HepG2 (cell line): Measurements from ENCODE around the gene STK40. TPM values are rescaled to one million over a fixed set of nuclear protein-coding genes. Genes with fewer than 3 reads are reported as not detected.

ENCODE experiments used
- CCDC6 ChIP-seq: sonication (generic); formaldehyde crosslinking; IDR thresholded peaks from 2 replicates; pipeline ENCODE4 v1.8.1; 2022; ENCODE audit warnings: mild to moderate bottlenecking, missing genetic modification reagents, moderate library complexity
- ERF ChIP-seq: IDR thresholded peaks from 2 replicates; pipeline ENCODE4 v1.6.1; 2018; ENCODE audit warnings: missing biosample characterization, missing genetic modification reagents
- IRX3 ChIP-seq: sonication (generic); formaldehyde crosslinking; IDR thresholded peaks from 2 replicates; pipeline ENCODE4 v1.8.1; 2023; ENCODE audit warnings: mild to moderate bottlenecking, low read depth, missing genetic modification reagents, borderline replicate concordance
- KLF16 ChIP-seq, 2 experiments: sonication (generic) in 1 of 2; formaldehyde crosslinking in 1 of 2; IDR thresholded peaks; 2 replicates each; pipeline versions ENCODE4 v1.6.1 to v1.8.0; 2016 to 2023; ENCODE audit warnings: missing genetic modification reagents in 2 of 2, missing compliant biosample characterization in 1 of 2
- MIER2 ChIP-seq: IDR thresholded peaks from 2 replicates; pipeline ENCODE4 v1.6.1; 2016; ENCODE audit warnings: missing biosample characterization, missing genetic modification reagents
- MIXL1 ChIP-seq: IDR thresholded peaks from 2 replicates; pipeline ENCODE4 v1.6.1; 2016
- NFE2L1 ChIP-seq: sonication (generic); formaldehyde crosslinking; IDR thresholded peaks from 2 replicates; pipeline ENCODE4 v1.4.0; 2020; ENCODE audit warnings: missing genetic modification reagents, mild to moderate bottlenecking, borderline replicate concordance
- NFKBIZ ChIP-seq: IDR thresholded peaks from 2 replicates; pipeline ENCODE4 v1.6.1; 2018; ENCODE audit warnings: missing genetic modification reagents, missing compliant biosample characterization
- POLR2AphosphoS2 ChIP-seq: IDR thresholded peaks from 2 replicates; pipeline ENCODE4 v1.6.1; 2011; ENCODE audit warnings: low read depth, low read length, improper control_type of control experiment
- SNRNP70 ChIP-seq: fragments of 200-400 bp; formaldehyde crosslinking; IDR thresholded peaks from 2 replicates; pipeline ENCODE4 v1.6.1; 2017; ENCODE audit warnings: mild to moderate bottlenecking, low read depth, low read length, moderate library complexity
- TCF12 ChIP-seq, 2 experiments: fragments of 450-650 bp in 1 of 2; sonication (generic) in 1 of 2; formaldehyde crosslinking in 1 of 2; IDR thresholded peaks; 2 replicates each; pipeline versions ENCODE4 v1.6.1 to v1.8.0; 2017 to 2022; ENCODE audit warnings: antibody characterized with exemption in 1 of 2, mild to moderate bottlenecking in 1 of 2, missing genetic modification reagents in 1 of 2, moderate library complexity in 1 of 2
- ZFP37 ChIP-seq: sonication (generic); formaldehyde crosslinking; IDR thresholded peaks from 2 replicates; pipeline ENCODE4 v1.4.0; 2020; ENCODE audit warnings: missing genetic modification reagents, borderline replicate concordance
- ZNF207 ChIP-seq: fragments of 450-650 bp; IDR thresholded peaks from 2 replicates; pipeline ENCODE4 v1.6.1; 2016; ENCODE audit warnings: antibody characterized with exemption, borderline replicate concordance
- ZNF615 ChIP-seq: sonication (generic); formaldehyde crosslinking; IDR thresholded peaks from 2 replicates; pipeline ENCODE4 v1.5.0; 2020; ENCODE audit warnings: mild to moderate bottlenecking, missing genetic modification reagents, borderline replicate concordance
- ZNF737 ChIP-seq: sonication (generic); formaldehyde crosslinking; IDR thresholded peaks from 2 replicates; pipeline ENCODE4 v1.5.0; 2020; ENCODE audit warnings: missing genetic modification reagents, mild to moderate bottlenecking, borderline replicate concordance
- ZNF782 ChIP-seq: sonication (generic); formaldehyde crosslinking; IDR thresholded peaks from 2 replicates; pipeline ENCODE4 v1.4.0; 2020; ENCODE audit warnings: missing genetic modification reagents, mild to moderate bottlenecking, borderline replicate concordance
- ZNF878 ChIP-seq: sonication (generic); formaldehyde crosslinking; IDR thresholded peaks from 2 replicates; pipeline ENCODE4 v1.8.1; 2023; ENCODE audit warnings: mild to moderate bottlenecking, missing genetic modification reagents, moderate library complexity
- polyA plus RNA-seq, 8 experiments: library from polyadenylated mRNA; depleted of rRNA in 3 of 8; stranded (reverse) in 7 of 8; unstranded in 1 of 8; fragments of >200 nt; fragmentation: Illumina TruSeq in 4 of 8; extraction: Trizol in 4 of 8; gene quantifications; 2 replicates each; pipeline versions ENCODE4 v1.2.1 to v1.2.3, GENCODE V29; 2011 to 2016; ENCODE audit warnings: low read depth in 4 of 8, missing spikeins in 1 of 8, mixed read lengths in 1 of 8; ENCODE audit not compliant: insufficient read depth in 1 of 8
- total RNA-seq, 5 experiments: library from RNA; depleted of rRNA; stranded (reverse); fragments of >200 nt; fragmentation: Illumina TruSeq; extraction: Trizol; gene quantifications; 2 replicates each; pipeline ENCODE4 v1.2.3, GENCODE V29; 2016; ENCODE audit warnings: low read depth in 1 of 5
- TF ChIP-seq, protein P1 (sequence below): IDR thresholded peaks from 2 replicates; pipeline ENCODE4 v1.6.1; 2012; ENCODE audit warnings: inconsistent platforms
- TF ChIP-seq, protein P2 (sequence below): sonication (generic); formaldehyde crosslinking; IDR thresholded peaks from 2 replicates; pipeline ENCODE4 v1.4.0; 2020; ENCODE audit warnings: mild to moderate bottlenecking, low read depth, missing genetic modification reagents
- TF ChIP-seq, protein P3 (sequence below): sonication (generic); formaldehyde crosslinking; IDR thresholded peaks from 2 replicates; pipeline ENCODE4 v1.5.1; 2020; ENCODE audit warnings: mild to moderate bottlenecking, missing genetic modification reagents, moderate library complexity
- TF ChIP-seq, protein P4 (sequence below): sonication (generic); formaldehyde crosslinking; IDR thresholded peaks from 2 replicates; pipeline ENCODE4 v1.8.1; 2023; ENCODE audit warnings: missing genetic modification reagents, mild to moderate bottlenecking, borderline replicate concordance
- TF ChIP-seq, protein P5 (sequence below): sonication (generic); formaldehyde crosslinking; IDR thresholded peaks from 2 replicates; pipeline ENCODE4 v1.5.0; 2020; ENCODE audit warnings: mild to moderate bottlenecking, low read depth, missing genetic modification reagents, borderline replicate concordance
- TF ChIP-seq, protein P6 (sequence below): sonication (generic); formaldehyde crosslinking; IDR thresholded peaks from 2 replicates; pipeline ENCODE4 v1.4.0; 2020; ENCODE audit warnings: mild to moderate bottlenecking, missing genetic modification reagents
- TF ChIP-seq, protein P7 (sequence below): sonication (generic); formaldehyde crosslinking; IDR thresholded peaks from 2 replicates; pipeline ENCODE4 v1.4.0; 2020; ENCODE audit warnings: mild to moderate bottlenecking, missing genetic modification reagents

STK40 gene
- total and polyA plus RNA-seq, 2 of the 13 experiments (the other 11 are each of a cell fraction or from before 2014, with no cell fraction given): 33.8 to 35.1 TPM

DNA sequence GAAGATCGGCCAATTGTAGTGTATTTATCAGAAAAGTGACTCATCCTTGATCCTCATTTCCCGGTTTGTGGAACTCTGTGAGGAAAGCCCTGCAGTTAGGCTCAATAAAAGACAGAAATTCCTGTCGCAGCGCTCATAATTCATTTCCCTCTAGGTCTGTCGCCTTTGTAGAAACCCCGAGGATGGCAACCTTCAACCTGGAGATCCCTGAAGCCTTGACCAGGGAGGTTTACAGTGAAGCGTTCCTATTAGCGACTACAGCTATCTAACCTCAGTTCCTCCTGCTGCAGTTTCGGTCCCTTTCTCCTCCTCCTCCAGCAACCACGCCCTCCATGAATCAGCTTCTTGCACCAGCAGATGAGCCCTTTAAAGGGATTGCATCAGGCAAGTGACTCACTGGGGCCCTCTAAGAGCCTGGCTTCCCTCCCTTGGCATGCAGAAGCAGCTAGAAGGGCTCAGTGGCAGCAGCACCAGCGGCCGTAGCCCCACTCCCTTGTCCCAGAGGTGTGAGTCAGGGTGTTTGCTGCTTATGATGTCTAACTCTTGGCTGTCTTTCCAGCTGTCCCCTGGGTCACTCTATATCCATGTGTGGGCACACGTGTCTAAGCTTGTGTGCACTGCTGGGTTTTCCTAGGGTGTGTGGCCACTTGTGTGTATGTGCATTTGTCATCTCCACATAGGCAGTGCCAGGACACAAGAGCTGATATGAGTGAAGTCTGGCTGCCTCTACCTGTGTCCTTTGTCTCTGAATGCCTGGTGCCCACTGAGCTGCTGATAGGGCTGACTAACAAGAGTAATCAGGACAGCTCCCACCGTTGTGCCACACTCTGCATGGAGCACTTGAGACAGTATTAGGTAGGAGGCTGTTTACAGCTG lies 779 bp upstream of the STK40 start (continued):
- TF ChIP-seq ZNF207 (no peak), IRX3 (0 out of 2 replicates have a peak, but pooled peaks have one; percentile 18), POLR2AphosphoS2 (no peak), ZFP37 (0 out of 2 replicates have a peak, but pooled peaks have one; percentile 56), ZNF615 (no peak), ZNF878 (peak; percentile 16), TCF12 (IDR thresholded peaks at IDR 0.05) (no peak), TCF12 (CRISPR knock-in tag; IDR thresholded peaks at IDR 0.05) (no peak), ZNF737 (CRISPR knock-in tag) (no peak; the same call in 1 of the 2 replicates), MIER2 (CRISPR knock-in tag) (0 out of 2 replicates have a peak, but pooled peaks have one; percentile 9), ERF (CRISPR knock-in tag) (peak; percentile 19; the same call in 1 of the 2 replicates), ZNF782 (0 out of 2 replicates have a peak, but pooled peaks have one; percentile 14), NFE2L1 (peak; percentile 91; the same call in 1 of the 2 replicates), MIXL1 (CRISPR knock-in tag) (0 out of 2 replicates have a peak, but pooled peaks have one; percentile 0), CCDC6 (CRISPR knock-in tag) (peak; percentile 82), NFKBIZ (0 out of 2 replicates have a peak, but pooled peaks have one; percentile 38), KLF16 (CRISPR knock-in tag; IDR thresholded peaks at IDR 0.05) (peak in 1 of 2 experiments; percentile 85; a peak in 2 of 4 replicates), SNRNP70 (no peak)
- TF ChIP-seq, protein P1, sequence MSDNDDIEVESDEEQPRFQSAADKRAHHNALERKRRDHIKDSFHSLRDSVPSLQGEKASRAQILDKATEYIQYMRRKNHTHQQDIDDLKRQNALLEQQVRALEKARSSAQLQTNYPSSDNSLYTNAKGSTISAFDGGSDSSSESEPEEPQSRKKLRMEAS: peak; percentile 72
- TF ChIP-seq, protein P2, sequence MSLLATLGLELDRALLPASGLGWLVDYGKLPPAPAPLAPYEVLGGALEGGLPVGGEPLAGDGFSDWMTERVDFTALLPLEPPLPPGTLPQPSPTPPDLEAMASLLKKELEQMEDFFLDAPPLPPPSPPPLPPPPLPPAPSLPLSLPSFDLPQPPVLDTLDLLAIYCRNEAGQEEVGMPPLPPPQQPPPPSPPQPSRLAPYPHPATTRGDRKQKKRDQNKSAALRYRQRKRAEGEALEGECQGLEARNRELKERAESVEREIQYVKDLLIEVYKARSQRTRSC: no peak
- TF ChIP-seq, protein P3, sequence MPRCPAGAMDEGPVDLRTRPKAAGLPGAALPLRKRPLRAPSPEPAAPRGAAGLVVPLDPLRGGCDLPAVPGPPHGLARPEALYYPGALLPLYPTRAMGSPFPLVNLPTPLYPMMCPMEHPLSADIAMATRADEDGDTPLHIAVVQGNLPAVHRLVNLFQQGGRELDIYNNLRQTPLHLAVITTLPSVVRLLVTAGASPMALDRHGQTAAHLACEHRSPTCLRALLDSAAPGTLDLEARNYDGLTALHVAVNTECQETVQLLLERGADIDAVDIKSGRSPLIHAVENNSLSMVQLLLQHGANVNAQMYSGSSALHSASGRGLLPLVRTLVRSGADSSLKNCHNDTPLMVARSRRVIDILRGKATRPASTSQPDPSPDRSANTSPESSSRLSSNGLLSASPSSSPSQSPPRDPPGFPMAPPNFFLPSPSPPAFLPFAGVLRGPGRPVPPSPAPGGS (CRISPR knock-in tag): no peak
- TF ChIP-seq, protein P4, sequence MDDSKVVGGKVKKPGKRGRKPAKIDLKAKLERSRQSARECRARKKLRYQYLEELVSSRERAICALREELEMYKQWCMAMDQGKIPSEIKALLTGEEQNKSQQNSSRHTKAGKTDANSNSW: no peak
- TF ChIP-seq, protein P5, sequence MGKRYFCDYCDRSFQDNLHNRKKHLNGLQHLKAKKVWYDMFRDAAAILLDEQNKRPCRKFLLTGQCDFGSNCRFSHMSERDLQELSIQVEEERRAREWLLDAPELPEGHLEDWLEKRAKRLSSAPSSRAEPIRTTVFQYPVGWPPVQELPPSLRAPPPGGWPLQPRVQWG (CRISPR knock-in tag): no peak
- TF ChIP-seq, protein P6, sequence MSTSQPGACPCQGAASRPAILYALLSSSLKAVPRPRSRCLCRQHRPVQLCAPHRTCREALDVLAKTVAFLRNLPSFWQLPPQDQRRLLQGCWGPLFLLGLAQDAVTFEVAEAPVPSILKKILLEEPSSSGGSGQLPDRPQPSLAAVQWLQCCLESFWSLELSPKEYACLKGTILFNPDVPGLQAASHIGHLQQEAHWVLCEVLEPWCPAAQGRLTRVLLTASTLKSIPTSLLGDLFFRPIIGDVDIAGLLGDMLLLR: no peak
- TF ChIP-seq, protein P7, sequence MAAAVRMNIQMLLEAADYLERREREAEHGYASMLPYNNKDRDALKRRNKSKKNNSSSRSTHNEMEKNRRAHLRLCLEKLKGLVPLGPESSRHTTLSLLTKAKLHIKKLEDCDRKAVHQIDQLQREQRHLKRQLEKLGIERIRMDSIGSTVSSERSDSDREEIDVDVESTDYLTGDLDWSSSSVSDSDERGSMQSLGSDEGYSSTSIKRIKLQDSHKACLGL (CRISPR knock-in tag): 0 out of 2 replicates have a peak, but pooled peaks have one; percentile 2
